ENCODE measurements around the gene FKBP6.

DNA sequence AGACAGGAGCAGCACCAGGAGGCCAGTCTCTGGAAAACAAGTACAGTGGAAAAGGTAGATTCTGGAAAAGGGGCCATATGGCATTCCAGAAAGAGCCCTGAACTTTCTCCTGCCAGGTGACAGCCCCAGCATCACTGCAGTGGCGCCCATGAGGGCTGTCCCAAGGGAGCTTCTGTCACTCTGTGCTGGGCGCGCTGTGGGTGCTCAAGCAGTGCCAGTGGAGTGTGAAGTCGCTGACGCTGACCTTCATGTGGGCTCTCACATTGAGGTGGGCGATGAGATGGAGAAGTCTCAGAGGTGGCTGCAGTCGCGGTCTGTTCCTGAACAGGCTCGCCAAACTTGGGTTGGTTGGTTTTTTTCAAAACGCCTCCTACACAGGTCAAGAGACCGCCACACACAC, 38.2 kb downstream of the FKBP6 start:
- TF ChIP-seq, protein P1, sequence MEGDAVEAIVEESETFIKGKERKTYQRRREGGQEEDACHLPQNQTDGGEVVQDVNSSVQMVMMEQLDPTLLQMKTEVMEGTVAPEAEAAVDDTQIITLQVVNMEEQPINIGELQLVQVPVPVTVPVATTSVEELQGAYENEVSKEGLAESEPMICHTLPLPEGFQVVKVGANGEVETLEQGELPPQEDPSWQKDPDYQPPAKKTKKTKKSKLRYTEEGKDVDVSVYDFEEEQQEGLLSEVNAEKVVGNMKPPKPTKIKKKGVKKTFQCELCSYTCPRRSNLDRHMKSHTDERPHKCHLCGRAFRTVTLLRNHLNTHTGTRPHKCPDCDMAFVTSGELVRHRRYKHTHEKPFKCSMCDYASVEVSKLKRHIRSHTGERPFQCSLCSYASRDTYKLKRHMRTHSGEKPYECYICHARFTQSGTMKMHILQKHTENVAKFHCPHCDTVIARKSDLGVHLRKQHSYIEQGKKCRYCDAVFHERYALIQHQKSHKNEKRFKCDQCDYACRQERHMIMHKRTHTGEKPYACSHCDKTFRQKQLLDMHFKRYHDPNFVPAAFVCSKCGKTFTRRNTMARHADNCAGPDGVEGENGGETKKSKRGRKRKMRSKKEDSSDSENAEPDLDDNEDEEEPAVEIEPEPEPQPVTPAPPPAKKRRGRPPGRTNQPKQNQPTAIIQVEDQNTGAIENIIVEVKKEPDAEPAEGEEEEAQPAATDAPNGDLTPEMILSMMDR (IDR thresholded peaks at IDR 0.05): no peak
- no peak for TF ChIP-seq ZFX (IDR thresholded peaks at IDR 0.05; ENCODE audit: borderline replicate concordance)
